Heart left ventricle (tissue), 16 donors: ENCODE data around the gene RXRA. TPM values are rescaled to one million over a fixed set of nuclear protein-coding genes. Genes with fewer than 3 reads are reported as not detected.

Experiments
- ATAC-seq, 4 donors: fragments of 200-7000 bp; cut with Tn5 transposase; one replicate each; pipeline ENCODE4 v1.9.1; 2020 to 2022; ENCODE audit warnings: moderate library complexity in 4 of 4, mild to moderate bottlenecking in 3 of 4, moderate number of reproducible peaks in 1 of 4
- DNase-seq, 5 donors: peaks; one replicate each; pipeline ENCODE4 v3.0.0-alpha.2; 2020
- H3K27ac ChIP-seq, 12 donors: fragments of 200-600 bp; sonication (generic) in 4 of 12; one replicate each; pipeline versions ENCODE4 v1.5.0 to v1.8.0; 2016 to 2022; ENCODE audit warnings: mild to moderate bottlenecking in 2 of 12
- H3K27me3 ChIP-seq, 9 donors: fragments of 200-600 bp; sonication (generic) in 2 of 9; one replicate each; pipeline versions ENCODE4 v1.5.1 to v1.8.0; 2016 to 2022; ENCODE audit warnings: mild to moderate bottlenecking in 3 of 9
- H3K36me3 ChIP-seq, 9 donors: fragments of 200-600 bp; sonication (generic) in 2 of 9; one replicate each; pipeline versions ENCODE4 v1.5.0 to v1.8.0; 2018 to 2022; ENCODE audit warnings: mild to moderate bottlenecking in 2 of 9
- H3K4me1 ChIP-seq, 12 donors: fragments of 200-600 bp; sonication (generic) in 4 of 12; one replicate each; pipeline versions ENCODE4 v1.5.0 to v1.8.0; 2016 to 2022; ENCODE audit warnings: mild to moderate bottlenecking in 3 of 12
- H3K4me3 ChIP-seq, 12 donors: fragments of 200-600 bp; sonication (generic) in 4 of 12; one replicate each; pipeline versions ENCODE4 v1.5.0 to v1.8.0; 2017 to 2022; ENCODE audit warnings: mild to moderate bottlenecking in 9 of 12, moderate library complexity in 4 of 12
- H3K9me3 ChIP-seq, 12 donors: fragments of 200-600 bp; sonication (generic) in 4 of 12; one replicate each; pipeline versions ENCODE4 v1.5.0 to v1.8.0; 2016 to 2022; ENCODE audit warnings: mild to moderate bottlenecking in 1 of 12
- CTCF ChIP-seq, 12 donors: fragments of 200-600 bp; sonication (generic) in 4 of 12; IDR thresholded peaks; one replicate each; pipeline versions ENCODE4 v1.5.0 to v1.8.0; 2018 to 2022; ENCODE audit warnings: antibody characterized with exemption in 12 of 12, mild to moderate bottlenecking in 5 of 12
- POLR2A ChIP-seq, 2 donors: fragments of 450-650 bp; IDR thresholded peaks; one replicate each; pipeline ENCODE4 v1.6.1; 2017; ENCODE audit warnings: antibody characterized with exemption in 2 of 2, mild to moderate bottlenecking in 2 of 2, moderate library complexity in 2 of 2
- WGBS, 4 donors: extraction: QIAGEN DNeasy Blood & Tissue Kit in 2 of 4; methylation state at CpG; one replicate each; pipeline versions ENCODE4 v1.1.5 to v1.1.7; 2013 to 2018; 5-methylcytosine and 5-hydroxymethylcytosine counted together
- intact Hi-C, 10 donors: fragments of 100-400 bp; cut with DNase I; formaldehyde crosslinking; loops; one replicate each; pipeline versions ENCODE4 v1.11.1 to v1.14.2; 2022
- polyA plus RNA-seq, 2 donors: library from polyadenylated mRNA; stranded (reverse); fragments of 200-250 nt; gene quantifications; one replicate each; pipeline ENCODE4 v1.2.3, GENCODE V29; 2013
- total RNA-seq, 9 donors: library from RNA; depleted of rRNA in 2 of 9; stranded (reverse); fragments of >200 nt in 2 of 9; fragmentation: NEBNext Ultra II Directional in 3 of 9; extraction: Animal tissue kit (Norgen Biotek cat#: 25700) in 3 of 9; gene quantifications; one replicate each; pipeline versions ENCODE4 v1.1.0 to v1.2.4, GENCODE V29; 2016 to 2023
- donor health status: ischemic (EF 13 %, LVEDD 7.1; RV severe dilation, severe dysfunction).
- donor health status: healthy with polysubstance abuse.
- donor health status: DM: no; HTN: yes; CAD: no.
- donor health status: DM: no; HTN: no; CAD: no.
- donor health status: ischemic (EF 25% LVEDD 6.9; RV normal size, moderate dysfunction).
- donor health status: ischemic (EF 25% LVEDD 5.7; RV mildly dilated, moderate dysfunction).
- donor health status: healthy.
- donor health status: DM: yes; HTN: yes; CAD: no.
- donor health status: ischemic (EF 35%, LVEDD 5.7; RV mildly dilated, moderate dysfunction).
- donor health status: nonischemic (EF 11% LVEDD 7.7; RV severe dilation, severe dysfunction).
- donor health status: DM: yes; HTN: yes; CAD: no.
- donor health status: PGD.
- donor health status: ischemic (EF 29% LVEDD 5.4; RV normal size, mild dysfunction).
- donor health status: nonischemic (EF 23%, LVEDD 6.1; RV moderate dilation, normal function).

RXRA gene
- total and polyA plus RNA-seq, 11 donors: 45.5 to 87.9 (median 54.9) TPM

- no peak for ATAC-seq
- no peak for DNase-seq
- Histone ChIP-seq H3K27ac (peak overlapping the region; percentile 70 to 91 (median 84)), H3K4me1 (peaks cover 4 to 92% (median 60%) of the 10 kb centered on the region in 12 donors), H3K36me3 (peaks cover 0 to 49% (median 20%) of the 10 kb centered on the region in 9 donors), H3K9me3 (no peaks in the 10 kb centered on the region), H3K4me3 (peak overlapping the region in 3 of 12 donors; percentile 11 to 29 (median 12)), H3K27me3 (no peaks in the 10 kb centered on the region)
- no peak for TF ChIP-seq POLR2A (IDR thresholded peaks at IDR 0.05)
- no peak for TF ChIP-seq CTCF (IDR thresholded peaks at IDR 0.05)
- WGBS, 4 donors: 60 to 67% (median 65%) methylated on average over 17 of the region's 17 CpGs
- intact Hi-C loops: loop anchor here in 6 of 10 donors (2.0 to 10.0 kb wide), 5 partner anchors 29 to 111 kb away; partner anchors contain the start of gene RXRA (in 4 of the 6)
Measured at GRCh38 chr9:134435550-134436378, 109.5 kb downstream of the RXRA start.

GRCh38 chr9:134436379-134436762 is 110.1 kb downstream of the RXRA start:
- TF ChIP-seq POLR2A (IDR thresholded peaks at IDR 0.05) (no peak), CTCF (IDR thresholded peaks at IDR 0.05) (no peak)
- H3K36me3 ChIP-seq: peaks cover 0 to 42% (median 19%) of the 10 kb centered on the region in 9 donors
- DNase-seq: no peak
- H3K27ac ChIP-seq: peak overlapping the region in 5 of 12 donors; percentile 5 to 91 (median 87)
- peaks cover 4 to 92% (median 62%) of the 10 kb centered on the region in 12 donors for H3K4me1 ChIP-seq
- H3K27me3 ChIP-seq: no peaks in the 10 kb centered on the region
- no peaks in the 10 kb centered on the region for H3K9me3 ChIP-seq
- WGBS, 4 donors: 79 to 93% (median 88%) methylated on average over 12 of the region's 12 CpGs
- intact Hi-C loops: loop anchor here in 5 of 10 donors (5.0 to 10.0 kb wide), 3 partner anchors 62 to 112 kb away; partner anchors contain the start of gene RXRA (in 4 of the 5)
- ATAC-seq: no peak
- no peak overlapping the region for H3K4me3 ChIP-seq

- Histone ChIP-seq H3K27me3 (no peaks in the 10 kb centered on the region), H3K9me3 (no peaks in the 10 kb centered on the region), H3K27ac (peak overlapping the region in 2 of 12 donors; percentile 5 to 87), H3K4me3 (no peak overlapping the region), H3K4me1 (peaks cover 5 to 92% (median 62%) of the 10 kb centered on the region in 12 donors), H3K36me3 (peaks cover 0 to 37% (median 19%) of the 10 kb centered on the region in 9 donors)
- WGBS, 4 donors: 84 to 92% (median 87%) methylated on average over 13 of the region's 13 CpGs
- TF ChIP-seq POLR2A (IDR thresholded peaks at IDR 0.05) (no peak), CTCF (IDR thresholded peaks at IDR 0.05) (no peak)
- DNase-seq: no peak
- ATAC-seq: no peak
- intact Hi-C loops: loop anchor here in 5 of 10 donors (5.0 to 10.0 kb wide), 3 partner anchors 62 to 112 kb away; partner anchors contain the start of gene RXRA (in 4 of the 5)
Measured at GRCh38 chr9:134436911-134437310, 110.7 kb downstream of the RXRA start.
